NB4 (cell line): ENCODE results near the gene ENAH.

Source experiments
- DNase-seq: peaks from one replicate; pipeline ENCODE4 v3.0.0; 2010; ENCODE audit warnings: low read depth
- H3K4me3 ChIP-seq: one replicate; pipeline ENCODE4 v1.5.1; 2011; ENCODE audit warnings: mild to moderate bottlenecking, low read depth, low read length, moderate library complexity
- MAX ChIP-seq: IDR thresholded peaks from 2 replicates; pipeline ENCODE4 v1.6.1; 2011; ENCODE audit warnings: low read depth, low read length
- MYC ChIP-seq: IDR thresholded peaks from 2 replicates; pipeline ENCODE4 v1.6.1; 2011; ENCODE audit warnings: low read depth, low read length
- POLR2A ChIP-seq: IDR thresholded peaks from 2 replicates; pipeline ENCODE4 v1.6.1; 2011; ENCODE audit warnings: mild to moderate bottlenecking; ENCODE audit not compliant: insufficient read length; ENCODE audit errors: extremely low read depth
- TF ChIP-seq, protein P1 (sequence below): IDR thresholded peaks from one replicate; pipeline ENCODE4 v1.5.1; 2012; ENCODE audit warnings: low read depth, low read length

ENAH gene

DNA sequence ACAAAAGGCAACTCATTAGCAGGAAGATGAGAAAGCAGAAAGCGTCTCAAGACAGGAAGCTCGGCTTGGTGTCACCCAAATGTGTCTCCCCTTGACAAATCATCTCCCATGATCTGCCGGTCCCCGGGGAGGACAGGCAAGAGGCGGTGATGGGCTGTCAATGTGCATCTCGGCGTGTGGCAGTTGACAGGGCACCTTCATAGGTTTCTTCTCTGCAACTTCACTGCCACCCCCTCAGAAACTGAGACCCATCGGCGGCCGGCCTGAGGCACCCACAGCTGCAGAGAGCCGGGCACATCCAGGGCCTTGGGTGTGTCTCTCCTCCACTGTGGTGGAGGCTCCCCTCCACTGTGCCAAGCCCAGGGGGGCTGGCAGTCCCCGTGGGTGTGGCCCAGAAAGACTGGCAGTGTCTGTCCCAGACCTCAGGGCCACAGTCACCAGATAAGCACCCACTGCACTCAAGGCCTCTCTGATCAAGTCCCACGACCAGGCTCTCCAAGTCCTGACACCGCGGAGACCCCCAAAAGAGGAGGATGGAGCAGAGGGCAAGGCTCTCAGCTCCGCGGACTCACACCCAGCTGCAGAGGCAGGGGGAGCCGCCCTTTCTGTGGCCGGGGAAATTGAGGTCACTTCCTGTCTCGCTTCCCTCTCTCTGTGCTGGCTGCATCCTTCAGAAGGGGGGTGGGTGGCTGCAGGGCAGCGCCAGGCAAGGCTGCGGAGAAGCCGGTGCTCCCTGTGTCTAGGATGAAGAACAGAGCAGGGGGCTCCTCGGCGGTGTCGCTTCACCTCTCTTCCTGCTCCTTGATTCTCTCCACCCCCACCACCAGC is 185.5 kb downstream of the ENAH start:
- DNase-seq: peak; percentile 94
- H3K4me3 ChIP-seq: peak overlapping the region; percentile 70
- TF ChIP-seq MAX: peak; percentile 69
- peak; percentile 75 for TF ChIP-seq MYC
- TF ChIP-seq, protein P1, sequence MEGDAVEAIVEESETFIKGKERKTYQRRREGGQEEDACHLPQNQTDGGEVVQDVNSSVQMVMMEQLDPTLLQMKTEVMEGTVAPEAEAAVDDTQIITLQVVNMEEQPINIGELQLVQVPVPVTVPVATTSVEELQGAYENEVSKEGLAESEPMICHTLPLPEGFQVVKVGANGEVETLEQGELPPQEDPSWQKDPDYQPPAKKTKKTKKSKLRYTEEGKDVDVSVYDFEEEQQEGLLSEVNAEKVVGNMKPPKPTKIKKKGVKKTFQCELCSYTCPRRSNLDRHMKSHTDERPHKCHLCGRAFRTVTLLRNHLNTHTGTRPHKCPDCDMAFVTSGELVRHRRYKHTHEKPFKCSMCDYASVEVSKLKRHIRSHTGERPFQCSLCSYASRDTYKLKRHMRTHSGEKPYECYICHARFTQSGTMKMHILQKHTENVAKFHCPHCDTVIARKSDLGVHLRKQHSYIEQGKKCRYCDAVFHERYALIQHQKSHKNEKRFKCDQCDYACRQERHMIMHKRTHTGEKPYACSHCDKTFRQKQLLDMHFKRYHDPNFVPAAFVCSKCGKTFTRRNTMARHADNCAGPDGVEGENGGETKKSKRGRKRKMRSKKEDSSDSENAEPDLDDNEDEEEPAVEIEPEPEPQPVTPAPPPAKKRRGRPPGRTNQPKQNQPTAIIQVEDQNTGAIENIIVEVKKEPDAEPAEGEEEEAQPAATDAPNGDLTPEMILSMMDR: no peak
- TF ChIP-seq POLR2A: peak; percentile 80

DNA sequence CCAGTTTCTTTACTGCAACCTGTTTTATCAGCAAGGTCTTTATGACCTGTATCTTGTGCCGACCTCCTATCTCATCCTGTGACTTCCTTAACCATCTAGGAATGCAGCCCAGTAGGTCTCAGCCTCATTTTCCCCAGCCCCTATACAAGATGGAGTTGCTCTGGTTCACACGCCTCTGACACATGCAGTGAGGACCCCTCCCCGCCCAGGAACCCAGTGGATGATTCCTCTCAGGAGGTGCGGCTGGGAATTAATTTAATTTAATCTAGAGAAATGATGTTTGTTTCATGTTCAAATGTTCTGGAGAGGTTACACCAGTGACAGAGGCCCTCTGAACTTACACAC is 186.1 kb downstream of the ENAH start:
- DNase-seq: no peak
- H3K4me3 ChIP-seq: peak overlapping the region; percentile 70

GRCh38 chr1:225465793-225466517 is 187.0 kb downstream of the ENAH start:
- TF ChIP-seq MAX (no peak), MYC (no peak), POLR2A (no peak)
- TF ChIP-seq, protein P1: no peak
- no peak for DNase-seq
- no peak overlapping the region for H3K4me3 ChIP-seq

More for the DNA sequence above, 186.1 kb downstream of the ENAH start:
- TF ChIP-seq MYC (no peak), MAX (no peak)
- TF ChIP-seq, protein P1: no peak

- DNase-seq: peak; percentile 41
- no peak for TF ChIP-seq POLR2A
- TF ChIP-seq MYC: no peak
- TF ChIP-seq MAX: no peak
- TF ChIP-seq, protein P1: no peak
- no peak overlapping the region for H3K4me3 ChIP-seq
Observed at GRCh38 chr1:225464851-225465792, 187.8 kb downstream of the ENAH start.
